Measurements from ENCODE around the gene IKZF2.
"Not testable (repeated sequence)": the region's sequence is repeated elsewhere in the genome, so short reads cannot be mapped to it uniquely, and the experiment has no call there.

Gene IKZF2

DNA sequence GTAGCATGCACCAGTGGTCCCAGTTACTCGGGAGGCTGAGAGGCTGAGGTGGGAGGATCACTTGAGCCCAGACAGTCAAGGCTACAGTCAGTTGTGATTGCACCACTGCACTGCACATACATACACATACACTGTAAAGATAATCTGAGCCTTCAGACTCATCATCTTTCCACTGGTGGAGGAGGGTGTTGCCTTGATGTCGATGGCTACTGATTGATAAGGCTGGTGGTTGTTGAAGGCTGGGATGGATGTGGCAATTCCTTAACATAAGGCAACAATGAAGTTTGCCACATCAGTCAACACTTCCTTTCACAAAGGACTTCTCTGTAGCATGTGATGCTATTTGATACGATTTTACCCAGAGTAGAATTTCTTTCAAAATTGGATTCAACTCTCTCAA is 118.8 kb downstream of the IKZF2 start:
- no peak for DNase-seq (ENCODE audit: low spot score)

DNA sequence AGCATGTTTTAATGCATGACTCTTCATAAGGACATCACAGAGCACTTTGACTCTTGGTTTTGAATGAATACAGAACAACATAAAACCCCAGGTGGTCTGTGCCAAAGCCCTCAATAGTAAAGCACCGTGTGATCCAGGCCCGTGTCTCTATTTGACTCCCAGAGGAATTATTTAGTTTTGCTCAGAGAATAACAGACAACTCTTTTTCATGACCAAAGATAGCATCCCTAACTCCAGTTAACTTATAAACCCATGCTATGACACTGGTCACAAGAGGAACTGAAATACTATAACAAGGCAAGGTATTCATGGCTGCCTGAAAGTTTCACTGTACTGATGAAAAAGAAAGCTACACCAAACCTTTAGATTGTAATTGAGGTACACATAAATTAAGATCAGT is 128.4 kb downstream of the IKZF2 start:
- peak; percentile 16 for DNase-seq (ENCODE audit: low spot score)

- DNase-seq (ENCODE audit: low spot score) = no peak
Measured at GRCh38 chr2:213021971-213022899, 129.2 kb downstream of the IKZF2 start.

DNA sequence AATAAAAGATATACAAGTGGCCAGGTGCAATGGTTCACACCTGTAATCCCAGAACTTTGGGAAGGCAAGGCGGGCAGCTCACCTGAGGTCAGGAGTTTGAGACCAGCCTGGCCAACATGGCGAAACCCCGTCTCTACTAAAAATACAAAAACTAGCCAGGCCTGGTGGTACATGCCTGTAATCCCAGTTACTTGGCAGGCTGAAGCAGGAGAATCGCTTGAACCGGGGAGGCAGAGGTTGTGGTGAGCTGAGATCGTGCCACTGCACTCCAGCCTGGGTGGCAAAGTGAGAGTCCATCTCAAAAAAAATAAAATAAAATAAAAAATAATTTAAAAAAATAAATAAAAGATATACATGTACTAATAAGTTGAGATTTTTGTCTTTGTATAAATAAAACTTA is 130.5 kb downstream of the IKZF2 start:
- not testable (repeated sequence) for DNase-seq (ENCODE audit: low spot score)

- no peak for DNase-seq (ENCODE audit: low spot score)
Measured at GRCh38 chr2:213020268-213020667, 131.1 kb downstream of the IKZF2 start.

DNA sequence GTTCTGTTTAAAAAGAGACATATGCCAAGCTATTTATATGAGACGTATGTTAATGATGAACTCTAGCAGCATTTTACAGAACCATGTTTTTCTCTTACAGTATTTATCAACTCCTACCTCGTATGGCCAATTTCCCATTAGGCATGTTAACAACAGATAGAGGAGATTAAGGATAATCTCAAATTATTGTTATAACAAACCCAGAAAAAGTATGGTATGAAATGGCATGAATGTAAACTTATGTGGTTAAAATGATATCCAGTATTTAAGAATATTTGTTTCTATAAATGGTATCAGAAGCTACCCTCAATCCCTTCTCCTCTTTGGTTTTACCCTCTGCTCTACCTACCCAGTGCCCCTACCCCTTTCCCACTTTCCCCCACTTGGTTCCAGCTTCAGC is 132.0 kb downstream of the IKZF2 start:
- DNase-seq (ENCODE audit: low spot score) = no peak

DNA sequence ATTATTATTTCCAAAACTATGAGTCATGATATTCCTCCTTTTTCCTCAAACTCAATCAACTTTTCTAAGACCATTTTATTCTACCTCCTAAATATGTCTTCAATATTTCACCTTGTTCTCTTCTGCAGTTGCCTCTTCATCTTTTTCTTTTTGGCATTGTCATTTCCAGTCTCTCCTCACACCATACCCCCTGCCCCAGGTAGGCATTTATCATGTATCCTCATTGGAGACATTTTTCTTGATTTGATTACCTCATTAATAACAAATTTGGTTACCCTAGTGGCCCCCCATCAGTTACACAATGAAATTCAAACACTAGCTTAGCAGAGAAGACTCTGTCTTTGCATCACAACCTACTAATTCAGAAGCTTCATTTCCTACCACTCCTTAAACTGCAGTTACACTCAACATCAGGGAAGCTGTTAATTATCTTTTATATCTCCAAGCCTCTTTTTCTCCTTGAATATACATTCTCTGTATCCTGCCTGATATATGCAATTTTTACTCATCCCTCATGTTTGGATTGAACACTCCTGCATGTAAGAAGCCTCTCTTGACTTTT is 133.0 kb downstream of the IKZF2 start:
- DNase-seq (ENCODE audit: low spot score) = no peak

GRCh38 chr2:213017404-213017803 is 134.0 kb downstream of the IKZF2 start:
- no peak for DNase-seq (ENCODE audit: low spot score)

DNA sequence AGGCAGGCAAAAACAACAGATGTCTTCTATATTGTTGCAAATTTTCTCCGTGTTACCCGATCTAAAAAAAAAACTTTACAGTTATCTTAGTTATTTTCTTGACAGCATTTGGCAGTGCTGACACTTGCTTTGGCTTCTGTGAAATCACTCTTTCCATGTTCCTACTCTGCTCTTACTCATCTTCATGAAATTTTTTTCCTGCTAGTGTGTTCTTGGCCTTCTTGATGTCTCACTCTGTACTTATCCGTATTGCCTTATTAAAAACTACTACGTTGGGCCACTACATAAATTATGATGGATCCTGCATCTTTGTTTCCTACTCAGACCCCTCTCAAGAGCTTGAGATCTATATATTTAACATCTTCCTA is 134.4 kb downstream of the IKZF2 start:
- no peak for DNase-seq (ENCODE audit: low spot score)

DNA sequence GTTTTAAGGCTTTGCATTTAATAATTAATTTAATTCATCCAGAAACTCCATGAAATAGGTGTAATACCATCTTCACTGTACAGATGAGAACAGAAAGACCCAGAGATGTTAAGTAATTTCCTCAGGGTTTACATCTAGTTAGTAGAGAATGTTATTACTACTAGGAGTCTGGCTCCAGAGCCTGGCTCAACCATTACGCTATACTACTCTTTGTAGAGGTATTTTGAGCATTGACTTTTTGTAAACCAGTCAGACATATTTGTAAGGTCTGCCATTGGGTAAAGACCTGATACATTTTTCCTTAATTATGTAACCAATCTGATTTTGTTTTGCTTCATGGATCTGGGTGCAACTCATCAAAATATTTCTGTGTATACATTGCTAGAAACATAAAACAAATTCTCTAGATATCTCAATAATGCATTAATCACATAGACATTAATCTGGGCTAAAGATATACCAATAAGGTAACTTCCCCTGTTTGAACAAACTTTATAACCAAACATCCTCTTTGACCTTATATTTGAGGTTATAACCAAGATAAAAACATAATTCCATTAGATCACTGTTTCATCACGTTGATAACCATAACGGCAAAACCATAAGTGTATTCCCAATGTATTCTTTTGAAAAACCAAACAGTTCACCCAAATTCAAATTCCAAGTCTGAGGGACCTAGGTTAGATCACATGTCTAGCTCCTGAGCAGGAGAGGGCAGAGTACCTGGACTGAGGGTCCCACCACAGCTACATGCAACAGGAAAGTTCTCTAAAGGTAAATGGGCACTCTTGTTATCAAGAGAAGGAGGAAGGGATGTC is 135.0 kb downstream of the IKZF2 start:
- DNase-seq (ENCODE audit: low spot score) = no peak

DNA sequence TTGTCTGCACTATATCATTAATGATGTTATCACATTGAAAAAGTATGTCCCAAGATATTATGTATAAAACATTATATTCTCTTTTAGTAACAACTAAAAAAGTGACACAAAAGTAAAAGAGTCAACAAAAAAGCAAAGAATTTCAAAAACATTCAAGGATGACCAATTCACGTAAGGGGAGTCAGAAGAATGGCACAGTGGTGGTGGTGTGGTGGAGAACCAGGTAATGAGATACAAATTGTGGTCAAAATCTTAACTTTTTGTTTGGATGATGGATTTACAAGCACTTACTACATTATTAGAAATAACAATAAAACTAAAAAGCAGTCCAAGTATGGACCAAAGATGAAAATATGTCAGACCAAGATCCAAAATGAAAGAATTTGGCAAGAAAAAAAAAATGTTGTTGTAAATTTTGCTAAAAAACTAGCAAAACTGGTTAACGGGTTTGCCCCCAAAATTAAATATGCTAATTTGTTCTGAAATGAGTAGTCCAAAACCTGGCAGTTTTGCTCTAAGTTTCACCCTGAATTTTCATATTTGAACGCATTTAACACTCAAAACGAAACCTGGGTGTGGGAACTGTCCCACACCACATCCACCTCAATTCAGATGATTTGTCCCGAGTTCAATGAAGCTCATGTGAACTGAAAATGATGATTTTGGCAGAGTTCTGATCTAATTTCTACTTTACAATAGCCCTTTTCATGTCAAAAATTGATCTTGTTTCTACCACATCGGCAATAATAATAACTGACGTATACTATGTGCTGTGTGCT is 135.8 kb downstream of the IKZF2 start:
- peak; percentile 56 for DNase-seq (ENCODE audit: low spot score)

DNA sequence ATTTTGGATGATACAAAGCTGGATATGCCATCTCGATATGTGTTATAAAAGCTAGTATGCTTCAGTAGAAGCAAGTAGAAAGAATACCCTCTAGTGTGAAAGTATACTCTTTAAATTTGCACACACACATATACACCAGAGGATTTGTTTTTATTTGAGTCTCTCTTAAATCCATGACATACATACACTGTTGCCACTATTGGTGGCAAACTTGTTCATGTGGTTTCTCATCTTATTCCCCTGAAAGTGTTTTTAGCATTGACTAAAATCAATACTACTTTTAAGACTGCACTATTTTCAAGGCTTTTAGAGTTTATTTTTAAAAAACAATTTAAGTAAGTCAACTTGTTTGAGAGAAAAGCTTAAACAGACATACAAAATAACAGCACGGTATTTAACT is 137.4 kb downstream of the IKZF2 start:
- no peak for DNase-seq (ENCODE audit: low spot score)

DNA sequence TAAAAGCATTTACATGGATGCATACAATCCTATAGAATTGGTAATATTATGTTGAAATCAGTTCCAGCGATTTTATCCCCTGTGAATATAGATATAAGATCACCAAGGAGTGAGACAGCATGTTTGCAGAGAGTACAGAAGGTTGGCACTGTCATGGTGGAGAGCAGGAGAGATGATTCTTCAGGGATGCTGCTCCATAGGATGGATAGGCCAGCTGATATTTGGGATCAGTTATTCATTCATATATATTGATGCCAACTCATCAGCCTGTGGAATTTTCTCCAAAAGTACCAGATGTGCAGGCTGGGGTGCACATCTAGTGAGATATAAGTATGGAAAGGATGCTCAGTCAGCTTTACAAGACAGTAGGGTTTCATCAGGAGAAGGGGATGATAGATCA is 139.9 kb downstream of the IKZF2 start:
- DNase-seq (ENCODE audit: low spot score) = no peak

DNA sequence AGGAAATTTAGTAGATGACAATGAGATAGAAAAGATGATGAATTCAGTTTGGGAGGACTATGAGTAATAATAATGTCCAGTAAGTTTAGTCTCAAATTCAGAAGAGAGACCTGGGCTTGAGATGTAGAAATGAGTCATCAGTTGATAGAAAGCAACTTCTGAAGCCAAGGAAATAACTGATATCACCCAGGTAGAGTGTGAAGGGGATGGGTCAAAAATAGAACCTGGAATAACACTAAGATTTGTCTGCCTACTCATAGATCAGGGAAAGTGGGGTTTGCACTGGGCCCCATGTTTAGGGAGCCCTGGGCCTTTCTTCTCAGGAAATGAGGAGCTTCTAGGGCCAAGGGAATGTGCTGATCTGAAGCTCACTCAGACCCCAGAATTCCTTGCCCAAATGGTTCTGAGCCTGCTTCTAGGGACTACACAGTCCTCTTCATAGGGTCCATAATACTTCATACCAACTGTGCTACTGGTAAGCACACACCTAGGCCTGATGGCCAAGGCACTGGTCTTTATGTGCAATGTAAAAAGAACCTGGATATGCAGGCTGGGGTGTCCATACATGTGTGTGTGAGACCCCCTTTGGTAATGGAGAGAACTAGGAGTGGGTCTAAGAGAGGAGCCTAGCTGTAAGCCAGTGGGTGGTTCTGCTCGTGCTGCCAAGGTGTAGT is 141.2 kb downstream of the IKZF2 start:
- no peak for DNase-seq (ENCODE audit: low spot score)

DNA sequence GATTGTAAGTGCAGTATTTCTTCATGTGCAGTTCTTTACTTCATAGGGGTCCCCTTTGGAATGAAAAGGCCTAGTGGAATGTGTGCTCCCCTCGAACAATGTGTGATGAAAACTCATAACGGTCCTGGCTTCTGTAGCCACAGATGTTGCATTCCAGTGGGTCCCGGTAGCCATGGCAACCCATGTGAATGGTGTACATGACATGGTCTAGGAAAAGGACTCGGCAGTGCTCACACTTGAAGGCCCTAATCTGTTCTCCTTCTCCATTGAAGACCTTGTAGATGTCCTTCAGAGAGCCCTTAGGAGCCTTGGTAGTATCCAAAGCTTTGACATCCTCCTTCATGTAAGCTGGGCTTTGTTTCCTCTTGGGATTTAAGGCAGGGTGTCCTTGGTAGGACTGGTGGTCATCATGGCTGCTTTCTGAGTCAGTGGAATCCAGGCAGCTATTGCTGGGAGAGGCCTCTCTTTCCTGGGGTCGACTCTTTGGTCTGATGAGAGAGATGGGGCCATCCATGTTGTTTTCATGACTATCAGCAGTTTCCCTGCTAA is 144.0 kb downstream of the IKZF2 start:
- no peak for DNase-seq (ENCODE audit: low spot score)

GRCh38 chr2:213004197-213004821 is 147.1 kb downstream of the IKZF2 start:
- no peak for DNase-seq (ENCODE audit: low spot score)

DNA sequence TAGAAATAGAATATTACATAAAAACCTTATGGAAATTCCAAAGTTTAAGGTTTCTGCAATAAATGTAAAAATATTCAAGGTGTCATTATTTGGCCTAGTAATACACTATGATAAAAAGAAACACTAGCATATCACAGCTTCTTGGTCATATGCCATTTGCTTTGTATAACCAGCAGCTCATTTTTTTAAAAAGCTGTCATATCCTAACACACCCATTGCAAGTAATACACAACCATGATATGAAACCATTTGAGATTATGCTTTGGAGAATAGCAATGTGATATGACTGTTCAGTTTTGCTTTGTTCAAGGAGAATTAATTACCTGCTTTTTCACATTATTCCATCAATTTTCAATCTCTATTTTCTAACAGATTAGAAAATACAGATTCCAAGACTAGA is 149.0 kb downstream of the IKZF2 start:
- DNase-seq (ENCODE audit: low spot score) = no peak

GRCh38 chr2:213001297-213001910 is 150.0 kb downstream of the IKZF2 start:
- DNase-seq (ENCODE audit: low spot score) = peak; percentile 37

DNA sequence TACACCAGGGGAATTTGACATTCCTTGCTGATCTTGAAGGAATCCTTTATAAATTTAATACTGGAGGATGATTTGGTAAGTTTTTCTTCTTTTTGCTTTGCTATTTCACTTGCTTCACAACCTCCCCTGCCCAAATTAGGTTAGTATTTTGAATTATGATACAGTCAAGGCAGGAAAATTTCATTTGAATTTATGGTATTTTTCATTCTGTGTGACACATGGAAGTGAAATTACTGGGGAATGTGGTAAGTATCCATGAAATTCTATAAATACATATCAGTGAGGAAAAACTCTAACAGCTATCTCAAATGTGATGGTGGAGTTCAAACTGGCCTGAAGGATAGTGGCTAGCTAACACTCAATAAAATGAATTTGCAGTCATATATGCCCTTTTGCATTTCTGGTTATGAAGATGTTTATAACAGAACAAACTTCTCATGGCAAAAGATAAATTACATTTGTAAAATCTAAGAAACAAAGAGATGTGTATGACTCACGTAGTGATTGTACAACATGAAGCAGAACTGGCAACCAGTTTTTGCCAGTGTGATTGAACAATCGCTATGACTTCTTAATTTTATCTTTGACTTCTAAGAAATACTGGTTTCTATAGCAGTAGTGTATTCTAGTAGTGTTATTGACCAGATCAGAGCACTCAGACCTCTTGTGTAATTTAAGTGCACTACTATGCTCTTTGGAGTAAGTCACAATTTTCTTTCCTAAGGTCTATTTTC is 152.6 kb downstream of the IKZF2 start:
- DNase-seq (ENCODE audit: low spot score) = no peak

Measured in NAMALWA (cell line).